ELR (cell line): ENCODE results near the gene KCNH4.
"Not testable (repeated sequence)": the region's sequence is repeated elsewhere in the genome, so short reads cannot be mapped to it uniquely, and the experiment has no call there.

ENCODE experiments used
- DNase-seq: peaks from one replicate; pipeline ENCODE4 v3.0.0-alpha.2; 2015; ENCODE audit warnings: low read depth

Gene KCNH4

DNA sequence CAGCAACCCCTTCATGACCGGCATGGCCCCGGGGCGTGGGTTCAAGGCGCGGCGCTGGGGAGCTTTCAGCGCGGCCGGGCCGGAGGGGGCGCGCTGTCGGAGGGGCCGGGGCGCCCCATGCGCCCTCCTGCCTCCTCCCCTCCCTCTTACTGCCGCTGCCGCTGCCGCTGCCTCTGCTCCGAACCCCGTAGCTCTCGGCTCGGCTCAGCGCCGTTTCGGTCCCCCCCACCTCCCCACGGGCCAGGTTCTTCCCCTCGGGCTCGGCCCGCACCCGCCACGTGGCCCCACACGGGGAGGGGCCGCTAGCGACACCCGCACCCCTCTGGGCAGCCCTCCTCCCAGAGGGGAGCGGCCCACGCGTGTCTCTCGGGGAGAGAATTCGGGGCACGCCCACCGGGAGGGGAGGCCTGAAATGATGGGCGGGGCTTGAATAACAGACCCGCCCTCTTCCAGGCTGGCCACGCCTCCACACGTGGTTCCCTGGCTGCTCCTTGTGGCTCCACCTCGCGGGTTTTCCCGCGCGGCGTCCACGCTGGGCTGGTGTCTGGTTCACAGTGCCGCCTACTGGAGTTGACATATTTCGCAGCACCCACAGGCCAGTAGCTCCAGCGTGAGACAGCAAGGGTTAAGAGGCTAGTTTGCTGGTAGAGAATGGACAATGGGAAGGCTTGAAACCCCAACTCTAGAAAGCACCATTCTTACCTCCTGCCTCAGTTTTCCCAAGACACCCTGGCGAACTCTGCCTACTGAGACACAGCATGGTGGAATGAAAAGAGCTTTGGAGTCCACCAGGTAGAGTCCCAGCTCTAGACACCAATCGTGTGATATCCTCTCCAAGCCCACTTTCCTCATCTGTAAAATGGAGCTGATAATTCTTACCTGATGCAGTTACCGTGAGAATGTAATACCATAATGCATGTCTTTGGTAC is at the start of gene KCNH4:
Gene KCNH4, minus strand, starts transcription at position 221 of the 929 bp plus-strand sequence. Its CDS starts 197 bp downstream, at position 24.
- DNase-seq, result peak; percentile 71

DNA sequence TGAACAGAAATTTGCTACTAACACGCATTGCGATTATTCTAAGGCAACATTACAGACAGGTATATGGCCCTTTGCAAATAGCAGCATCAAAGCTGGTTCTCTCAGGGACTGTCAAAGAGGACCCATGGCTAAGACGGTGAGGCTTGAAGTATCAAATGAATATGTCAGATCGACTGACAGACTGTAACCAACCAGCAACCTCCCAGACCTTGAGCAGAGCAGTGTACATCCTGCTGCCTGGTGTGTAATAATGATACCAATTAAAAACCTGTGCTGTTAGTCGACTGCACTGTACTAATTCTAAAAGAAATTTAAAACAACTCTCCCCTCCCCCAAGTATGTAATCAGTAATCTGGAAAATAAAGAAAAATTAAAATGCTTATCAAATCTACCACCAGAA is 49.3 kb upstream of the KCNH4 start:
- DNase-seq, result no peak

DNA sequence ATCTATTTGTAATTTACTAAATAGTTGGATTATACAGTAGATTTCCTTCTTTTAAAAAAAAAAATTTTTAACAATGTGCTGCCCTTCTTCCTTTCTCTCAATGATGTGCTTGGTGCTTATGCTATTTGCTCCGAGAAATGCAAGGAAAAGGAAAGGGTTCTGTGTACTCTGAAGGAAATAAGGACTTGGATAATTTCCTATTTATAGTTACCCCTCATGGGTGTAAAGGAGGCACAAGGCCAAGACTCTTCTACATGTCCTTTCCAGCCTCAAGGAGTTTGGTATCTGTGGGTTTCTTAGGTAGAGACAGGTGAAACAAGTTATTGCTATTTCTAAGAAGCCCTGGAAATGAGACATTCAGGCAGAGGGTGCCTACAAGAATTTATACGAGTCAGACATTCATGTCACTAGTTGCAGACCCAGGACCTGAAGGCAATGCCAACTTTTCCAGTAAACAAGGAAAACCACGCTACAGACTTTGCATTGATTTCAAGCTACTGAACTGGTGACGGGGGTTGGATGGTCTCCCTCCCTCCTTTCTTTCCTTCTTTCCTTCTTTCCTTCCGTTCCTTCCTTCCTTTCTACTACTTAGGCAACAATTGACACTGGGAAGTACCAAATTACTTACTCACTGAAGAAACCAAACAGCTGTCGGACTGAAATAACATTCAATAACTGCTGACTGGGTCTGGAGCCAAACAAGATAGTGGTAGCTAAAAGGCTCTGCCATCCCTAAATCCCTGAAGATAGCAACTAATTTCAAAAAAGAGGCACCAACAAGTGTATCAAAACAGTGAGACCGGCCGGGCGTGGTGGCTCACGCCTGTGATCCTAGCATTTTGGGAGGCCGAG is 47.1 kb upstream of the KCNH4 start:
- DNase-seq, result peak; percentile 20

DNA sequence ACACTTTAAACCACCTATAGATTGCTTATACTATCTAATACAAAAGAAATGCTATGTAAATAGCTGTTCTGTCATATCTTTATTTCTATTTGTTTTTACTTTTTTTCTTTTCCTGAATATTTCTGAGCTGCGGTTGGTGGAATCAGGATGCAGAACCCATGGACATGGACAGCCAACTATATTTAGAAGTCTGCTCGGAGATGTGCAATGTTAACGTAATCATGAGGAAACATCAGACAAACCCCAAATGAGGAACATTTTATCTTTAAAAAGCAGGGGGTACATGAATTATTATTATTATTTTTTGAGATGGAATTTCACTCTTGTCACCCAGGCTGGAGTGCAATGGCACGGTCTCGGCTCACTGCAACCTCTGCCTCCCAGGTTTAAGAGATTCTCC is 44.7 kb upstream of the KCNH4 start:
- no peak for DNase-seq

DNA sequence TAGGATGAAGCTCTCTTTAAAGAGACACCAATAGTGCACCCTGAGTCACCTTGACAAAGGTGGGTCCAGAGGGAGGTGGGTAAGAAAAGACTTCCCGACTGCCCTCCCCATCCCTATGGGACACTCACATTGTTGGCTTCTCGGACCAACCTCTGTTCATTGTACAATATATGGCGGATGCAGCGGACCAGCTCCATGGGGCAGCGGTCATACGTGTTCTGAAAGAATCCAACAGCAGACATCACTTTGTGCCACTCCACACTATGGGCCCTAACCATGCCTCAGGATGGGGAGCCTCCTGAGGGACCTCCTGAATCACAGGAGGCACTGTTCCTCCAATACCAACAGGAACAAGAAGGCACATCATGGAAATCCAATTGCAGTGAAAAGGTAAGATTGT is 43.7 kb upstream of the KCNH4 start:
- no peak for DNase-seq

DNA sequence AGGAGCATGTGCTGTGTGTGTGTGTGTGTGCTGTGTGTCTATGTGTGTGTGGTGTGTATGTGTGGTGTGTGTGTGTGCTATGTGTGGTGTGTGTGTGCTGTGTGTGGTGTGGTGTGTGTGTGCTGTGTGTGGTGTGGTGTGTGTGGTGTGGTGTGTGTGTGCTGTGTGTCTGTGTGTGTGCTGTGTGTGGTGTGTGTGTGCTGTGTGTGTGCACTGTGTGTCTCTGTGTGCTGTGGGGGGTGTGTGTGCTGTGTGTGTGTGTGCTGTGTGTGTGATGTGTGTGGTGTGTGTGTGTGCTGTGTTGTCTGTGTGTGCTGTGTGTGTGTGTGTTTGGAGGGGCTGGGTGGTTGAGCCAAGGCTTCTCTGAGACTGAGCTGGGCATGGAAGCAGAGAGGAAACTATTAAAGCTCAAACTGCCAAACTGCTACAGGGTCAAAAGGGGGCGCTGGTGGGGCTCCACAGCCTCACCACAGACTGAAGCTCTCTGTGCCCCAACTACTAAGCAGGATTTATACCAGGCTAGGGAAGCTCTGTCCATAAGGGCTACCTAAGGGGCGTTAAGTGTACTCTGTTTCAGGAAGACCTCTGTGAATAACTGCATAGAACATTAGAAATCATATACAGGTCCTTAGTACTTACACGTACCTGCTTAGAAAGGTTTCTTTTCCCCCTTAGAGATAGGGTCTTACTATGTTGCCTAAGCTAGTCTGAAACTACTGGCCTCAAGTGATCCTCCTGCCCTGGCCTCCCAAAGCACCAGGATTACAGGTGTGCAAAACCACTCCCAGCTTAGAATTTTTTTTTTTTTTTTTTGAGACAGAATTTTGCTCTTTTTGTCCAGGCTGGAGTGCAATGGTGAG is 41.2 kb upstream of the KCNH4 start:
- peak; percentile 69 for DNase-seq

DNA sequence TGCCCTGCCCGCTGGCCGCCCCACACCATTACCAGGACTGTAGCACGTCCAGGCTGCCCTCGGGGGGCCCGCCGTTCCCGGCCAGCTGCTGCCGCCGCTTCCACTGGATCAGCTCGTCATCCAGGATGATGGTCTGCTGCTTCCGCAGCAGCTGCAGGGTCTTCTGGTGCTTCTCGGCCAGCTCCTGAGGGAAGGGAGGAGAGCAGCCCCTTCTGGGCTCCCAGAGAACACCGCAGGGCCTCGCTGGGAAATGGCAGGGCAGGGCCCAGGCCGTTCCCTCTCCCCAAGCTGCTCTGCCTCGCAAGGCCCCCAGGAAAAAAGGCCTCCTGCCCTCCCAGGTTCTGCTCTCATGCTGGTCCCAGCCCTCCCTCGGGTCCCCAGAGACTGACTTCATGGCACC is 38.3 kb upstream of the KCNH4 start:
- DNase-seq, result not testable (repeated sequence)

DNA sequence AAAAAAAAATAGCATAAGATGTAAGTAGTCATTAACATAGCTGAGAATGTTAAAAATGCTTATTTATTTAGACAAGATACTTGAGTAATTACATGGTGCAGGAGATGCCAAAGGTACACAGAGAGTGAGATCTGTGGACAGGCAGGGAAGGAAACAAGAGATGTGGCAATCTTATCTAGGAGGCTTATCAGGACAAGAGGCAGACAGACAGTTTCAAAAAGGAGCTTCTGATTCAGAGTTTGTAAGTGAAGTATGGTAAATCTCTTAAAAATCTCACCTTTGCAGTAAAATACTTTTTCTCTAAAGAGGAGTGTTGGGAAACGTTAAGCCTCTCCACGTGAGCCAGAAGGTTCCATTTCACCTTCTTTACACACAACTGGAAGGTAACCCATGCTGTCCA is 33.2 kb upstream of the KCNH4 start:
- DNase-seq, result no peak

DNA sequence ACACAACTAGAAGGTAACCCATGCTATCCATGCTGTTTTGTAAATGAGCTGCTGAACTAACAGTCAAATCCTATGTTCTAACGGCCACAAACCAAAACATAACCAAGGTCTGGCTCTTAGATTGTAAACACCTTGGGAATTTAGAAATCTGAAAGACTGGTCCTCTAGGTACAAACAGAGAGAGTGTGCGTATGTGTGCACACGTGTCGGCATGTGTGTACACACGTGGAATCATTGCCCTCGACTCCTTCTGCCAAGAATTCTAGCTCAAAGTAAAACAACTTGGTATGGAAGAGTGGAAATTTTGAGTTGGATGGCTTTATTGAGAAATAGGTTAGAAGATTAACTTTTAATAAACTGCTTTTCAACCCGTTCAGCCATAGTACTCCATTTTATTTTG is 31.4 kb upstream of the KCNH4 start:
- DNase-seq, result no peak

DNA sequence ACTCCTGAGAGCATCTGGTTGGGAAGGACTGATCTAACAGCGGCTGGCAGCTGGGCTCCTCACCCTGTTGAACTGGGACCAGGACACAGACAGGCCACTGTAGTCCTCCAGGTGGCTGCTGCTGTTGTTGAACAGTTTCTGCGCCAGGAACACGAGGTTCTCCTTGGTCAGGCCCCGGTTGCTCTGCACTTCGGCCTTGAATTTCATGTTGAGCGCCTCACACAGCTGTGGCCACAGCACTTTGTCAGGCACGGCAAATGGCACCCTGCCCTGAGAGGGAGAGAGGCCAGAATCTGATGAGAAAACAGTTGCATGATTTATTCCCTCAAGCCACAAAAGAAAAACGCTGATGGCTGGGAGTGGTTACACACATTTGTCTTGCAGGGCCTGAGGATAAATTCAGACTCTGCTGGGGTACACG is 31.0 kb upstream of the KCNH4 start:
- not testable (repeated sequence) for DNase-seq

DNA sequence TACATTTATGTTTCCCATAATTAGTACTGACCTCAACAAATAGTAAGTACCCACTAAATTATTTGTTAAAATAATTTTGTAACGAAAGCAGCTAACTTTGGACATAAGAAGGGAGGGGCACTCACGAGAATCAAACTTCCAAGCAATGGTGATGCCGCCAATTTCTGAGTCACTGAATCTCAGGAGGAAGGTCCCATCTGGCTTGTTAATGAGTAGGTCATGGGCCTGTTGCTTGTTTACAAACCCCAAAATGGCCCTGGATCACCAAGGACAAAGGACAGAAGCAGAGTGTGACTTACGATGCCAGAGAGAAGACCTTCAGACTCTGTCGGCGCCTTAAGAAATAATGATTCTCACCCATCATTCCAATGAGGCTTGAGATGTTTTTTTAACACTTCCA is 29.1 kb upstream of the KCNH4 start:
- DNase-seq, result no peak

DNA sequence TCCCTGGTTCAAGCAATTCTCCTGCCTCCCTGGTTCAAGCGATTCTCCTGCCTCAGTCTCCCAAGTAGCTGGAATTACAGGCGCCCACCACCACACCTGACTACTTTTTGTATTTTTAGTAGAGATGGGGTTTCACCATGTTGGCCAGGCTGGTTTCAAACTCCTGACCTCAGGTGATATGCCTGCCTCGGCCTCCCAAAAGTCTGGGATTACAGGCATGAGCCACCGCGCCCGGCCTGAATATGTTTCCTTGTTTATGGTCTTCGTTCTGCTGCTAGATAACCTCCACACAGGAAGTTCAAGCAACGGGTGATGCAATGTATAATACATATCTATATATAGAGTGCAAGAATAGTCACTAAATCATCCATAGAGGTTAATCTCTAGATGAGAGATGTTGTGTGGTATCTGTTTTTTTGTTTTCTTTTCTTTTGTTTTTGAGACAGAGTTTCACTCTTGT is 25.2 kb upstream of the KCNH4 start:
- DNase-seq, result not testable (repeated sequence)

DNA sequence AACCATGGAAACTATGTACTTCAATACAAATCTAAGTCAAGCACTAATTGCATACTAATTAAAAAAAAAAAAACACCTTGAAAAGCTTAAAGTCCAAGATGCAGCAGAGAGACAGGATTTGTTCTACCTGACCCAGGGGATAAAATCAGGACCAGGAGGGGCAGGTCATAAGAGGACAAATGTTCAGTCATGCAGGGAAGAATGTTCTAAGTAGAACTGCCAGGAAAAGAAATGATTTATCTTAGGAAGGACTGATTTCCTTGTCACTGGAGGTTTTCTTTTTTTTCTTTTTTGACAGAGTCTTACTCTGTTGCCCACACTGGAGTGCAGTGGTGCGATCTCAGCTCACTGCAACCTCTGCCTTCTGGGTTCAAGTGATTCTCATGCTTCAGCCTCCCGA is 22.4 kb upstream of the KCNH4 start:
- no peak for DNase-seq

DNA sequence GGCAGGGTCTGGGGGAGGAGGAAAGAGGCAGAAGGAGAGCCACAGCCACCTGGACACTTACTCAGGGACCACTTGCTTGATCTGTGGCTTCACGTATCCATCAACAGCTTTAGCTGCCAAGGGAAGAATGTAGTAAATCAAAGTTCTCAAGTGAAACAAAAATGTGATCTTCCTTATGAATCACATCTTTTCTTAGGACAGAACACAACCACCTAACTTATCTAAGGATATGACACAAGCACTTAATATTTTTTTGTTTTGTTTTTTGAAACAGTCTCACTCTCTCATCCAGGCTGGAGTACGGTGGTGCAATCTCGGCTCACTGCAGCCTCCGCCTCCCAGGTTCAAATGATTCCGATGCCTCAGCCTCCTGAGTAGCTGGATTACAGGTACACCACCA is 21.8 kb upstream of the KCNH4 start:
- DNase-seq, result no peak

DNA sequence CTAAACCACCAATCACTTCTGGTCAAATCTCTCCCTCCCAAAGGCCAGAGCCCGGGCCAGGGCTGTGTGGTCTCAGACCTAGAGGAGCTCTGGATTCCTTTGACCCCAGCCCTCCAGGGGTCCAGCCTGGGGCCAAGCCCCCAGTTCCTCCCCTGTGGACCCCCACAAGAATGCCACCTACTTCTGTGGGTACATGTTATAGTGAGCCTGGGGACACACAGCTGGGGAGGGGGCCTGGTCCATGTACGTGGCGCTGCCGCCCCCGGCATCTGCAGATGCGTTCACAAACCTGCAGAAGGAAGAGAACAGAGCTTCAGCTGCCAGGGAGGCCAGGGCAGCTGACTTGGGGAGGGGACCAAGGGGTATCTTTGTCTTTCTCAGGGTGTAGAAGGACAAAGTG is 21.2 kb upstream of the KCNH4 start:
- no peak for DNase-seq

DNA sequence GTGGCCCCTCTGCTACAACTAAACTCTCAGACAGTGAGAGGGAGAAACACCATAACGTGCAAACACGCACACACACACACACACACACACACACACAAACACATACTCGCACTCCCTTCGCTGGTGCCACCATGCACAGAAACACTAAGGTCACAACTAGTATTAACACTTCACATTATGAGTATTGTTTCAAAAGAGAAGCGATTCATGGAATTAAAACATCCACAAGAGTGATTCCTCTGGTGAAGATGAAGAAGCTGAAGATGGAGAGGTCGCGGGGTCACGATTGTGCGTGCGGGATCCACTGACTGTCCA is 20.5 kb upstream of the KCNH4 start:
- DNase-seq, result no peak

DNA sequence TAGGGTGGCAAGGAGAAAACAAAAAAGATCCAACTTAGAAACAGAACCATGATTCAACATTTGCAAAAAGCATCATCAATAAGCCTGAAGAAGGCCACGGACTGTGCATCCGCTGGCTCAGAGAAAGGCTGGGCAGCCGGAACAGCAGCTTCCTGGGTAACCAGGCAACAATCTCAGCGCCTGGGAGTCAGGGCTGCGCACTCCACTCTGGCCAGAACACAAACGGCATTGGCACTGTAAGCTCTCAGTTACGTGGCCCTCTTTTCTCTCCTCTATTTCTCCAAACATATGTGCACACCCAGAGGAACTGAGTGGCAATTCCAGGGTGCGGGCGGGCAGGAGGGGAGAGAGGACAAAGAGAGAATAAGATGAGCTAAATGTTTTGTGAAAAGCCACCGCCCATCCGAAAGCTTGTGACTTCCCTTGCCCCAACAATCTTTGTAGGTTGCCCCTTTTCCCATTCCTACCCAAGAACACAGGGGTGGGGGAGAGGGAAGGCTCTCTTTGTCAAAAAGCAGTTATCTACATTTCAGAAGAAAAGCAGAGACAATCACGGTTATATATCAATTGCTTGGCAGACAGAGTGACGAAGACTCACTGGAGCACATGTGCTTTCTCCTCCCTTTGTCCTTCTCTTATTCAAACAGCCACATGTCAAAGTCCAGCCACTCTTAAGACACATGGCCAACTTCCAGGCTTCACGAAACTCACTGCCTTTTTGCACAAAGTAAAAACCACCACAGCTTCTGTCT is 19.9 kb upstream of the KCNH4 start:
- no peak for DNase-seq

DNA sequence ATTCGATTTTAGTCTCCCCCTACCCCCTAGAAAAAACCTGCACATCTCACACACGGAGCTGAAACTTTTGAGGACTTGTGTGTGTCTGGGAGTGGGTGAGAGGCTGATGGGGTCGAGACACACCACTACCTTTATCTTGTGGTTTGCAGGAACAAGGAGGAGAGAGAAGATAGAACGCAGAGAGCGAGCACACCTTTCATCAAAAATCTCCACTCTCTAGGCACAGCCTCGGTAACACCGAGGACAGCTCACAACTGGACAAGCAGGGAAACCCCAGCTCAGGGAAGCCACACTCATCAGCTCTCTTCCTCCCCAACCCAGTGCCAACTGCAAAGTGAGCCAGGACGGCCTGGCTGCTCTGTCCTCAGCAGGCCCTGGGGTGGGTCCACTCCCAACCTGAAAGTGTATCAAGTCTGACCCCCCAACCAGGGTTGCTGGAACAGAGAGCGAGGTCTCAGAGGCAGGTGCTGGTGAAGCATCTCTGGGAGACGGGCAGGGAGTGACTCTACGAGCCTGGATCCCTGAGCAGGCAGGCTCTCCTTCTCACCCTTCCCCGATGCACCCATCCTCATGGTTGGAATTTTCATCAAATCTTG is 18.6 kb upstream of the KCNH4 start:
- DNase-seq, result no peak

DNA sequence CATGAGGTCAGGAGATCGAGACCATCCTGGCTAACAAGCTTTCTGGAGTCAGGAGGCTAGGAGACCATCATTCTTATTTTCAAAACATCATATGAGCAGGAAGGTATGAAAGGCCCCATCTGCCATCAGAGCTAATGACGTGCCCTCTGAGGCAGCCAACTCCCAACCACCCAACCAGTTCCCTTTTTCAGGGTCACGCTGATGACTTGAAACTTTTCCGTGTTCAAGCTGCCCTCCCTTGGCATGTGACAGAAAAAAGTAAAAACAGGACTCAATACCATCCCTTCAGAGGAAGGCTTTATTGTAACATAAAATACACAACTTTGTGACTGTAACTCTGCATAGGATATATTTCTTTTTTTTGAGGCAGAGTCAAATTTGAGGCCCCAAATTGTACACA is 18.0 kb upstream of the KCNH4 start:
- DNase-seq, result no peak

DNA sequence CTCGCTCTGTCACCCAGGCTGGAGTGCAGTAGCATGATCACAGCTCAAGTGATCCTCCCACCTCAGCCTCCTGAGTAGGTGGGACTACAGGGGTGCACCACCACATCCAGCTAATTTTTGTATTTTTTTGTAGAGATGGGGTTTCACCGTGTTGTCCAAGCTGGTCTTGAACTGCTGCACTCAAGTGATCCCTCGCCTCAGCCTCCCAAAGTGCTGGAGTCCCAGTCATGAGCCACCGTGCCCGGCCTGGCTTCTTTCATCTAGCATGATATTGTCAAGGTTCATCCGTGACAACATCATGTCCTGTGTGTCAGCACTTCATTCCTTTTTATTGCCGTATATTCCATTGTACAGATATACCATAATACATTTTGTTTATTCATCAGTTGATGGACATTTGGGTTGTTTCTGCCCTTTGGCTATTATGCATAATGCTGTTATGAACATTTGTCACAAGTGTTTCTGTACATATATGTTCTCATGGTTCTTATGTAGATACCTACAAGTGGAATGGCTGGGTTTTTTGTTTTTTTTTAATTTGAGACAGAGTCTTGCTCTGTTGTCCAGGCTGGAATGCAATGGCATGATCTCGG is 16.7 kb upstream of the KCNH4 start:
- no peak for DNase-seq
